HG02884 (cell line): ENCODE data around the gene CYTH4.

Experiments
- ATAC-seq: cut with Tn5 transposase; IDR thresholded peaks from one replicate; pipeline ENCODE4 v1.9.1; 2021; ENCODE audit warnings: mild to moderate bottlenecking, moderate library complexity; ENCODE audit not compliant: unreplicated experiment

Gene CYTH4

GRCh38 chr22:37308385-37309200 lies 26.3 kb downstream of the CYTH4 start:
- no peak for ATAC-seq

GRCh38 chr22:37309211-37310074 lies 27.1 kb downstream of the CYTH4 start:
- no peak for ATAC-seq

GRCh38 chr22:37310075-37310606 lies 27.8 kb downstream of the CYTH4 start:
- no peak for ATAC-seq

GRCh38 chr22:37310815-37311595 lies 28.7 kb downstream of the CYTH4 start:
- ATAC-seq: no peak

GRCh38 chr22:37311761-37312312 lies 29.5 kb downstream of the CYTH4 start:
- no peak for ATAC-seq

- no peak for ATAC-seq
Observed at GRCh38 chr22:37312549-37313183, 30.4 kb downstream of the CYTH4 start.

- no peak for ATAC-seq
Observed at GRCh38 chr22:37313376-37314314, 31.3 kb downstream of the CYTH4 start.

- ATAC-seq: no peak
Observed at GRCh38 chr22:37314315-37315074, 32.2 kb downstream of the CYTH4 start.

GRCh38 chr22:37316405-37316804 lies 34.1 kb downstream of the CYTH4 start:
- ATAC-seq: no peak

- ATAC-seq: no peak
Observed at GRCh38 chr22:37316875-37317371, 34.6 kb downstream of the CYTH4 start.

GRCh38 chr22:37317698-37318210 lies 35.4 kb downstream of the CYTH4 start:
- ATAC-seq: no peak

GRCh38 chr22:37318364-37319109 lies 36.2 kb downstream of the CYTH4 start:
- no peak for ATAC-seq

GRCh38 chr22:37319469-37319868 lies 37.2 kb downstream of the CYTH4 start:
- ATAC-seq: no peak

- ATAC-seq: no peak
Observed at GRCh38 chr22:37320726-37321677, 38.7 kb downstream of the CYTH4 start.

GRCh38 chr22:37324340-37325038 lies 42.2 kb downstream of the CYTH4 start:
- ATAC-seq: no peak

GRCh38 chr22:37325039-37325395 lies 42.7 kb downstream of the CYTH4 start:
- ATAC-seq: no peak
